ENCODE results near the gene QPRT.
"Not testable (repeated sequence)": the region's sequence is repeated elsewhere in the genome, so short reads cannot be mapped to it uniquely, and the experiment has no call there.

The QPRT gene

GRCh38 chr16:29678691-29679267 is at the start of gene QPRT:
Gene QPRT (plus strand): TSS chr16:29679180. CDS start chr16:29679198, 18 bp downstream.
- peak; percentile 52 to 65 for DNase-seq

DNA sequence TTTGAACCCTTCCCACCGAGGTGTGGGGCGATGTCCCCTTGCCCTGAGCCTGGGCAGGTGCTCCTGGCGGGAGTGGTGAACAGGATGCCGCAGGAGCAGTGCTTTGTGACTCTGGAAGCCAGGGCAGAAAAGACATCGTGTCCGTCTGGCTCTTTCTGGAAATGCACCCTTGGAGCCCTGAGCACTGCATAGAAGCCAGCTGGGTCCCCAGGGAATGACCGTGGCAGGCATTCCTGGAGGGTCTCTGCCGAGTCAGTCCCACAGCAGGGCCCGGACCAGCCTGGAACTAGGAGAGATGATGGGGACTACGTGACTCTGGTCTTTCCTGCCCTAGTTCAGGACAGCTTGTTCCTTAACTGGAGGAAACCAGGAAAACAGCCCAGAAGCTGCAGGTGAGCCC is 49.7 kb upstream of the QPRT start:
- not testable (repeated sequence) for DNase-seq

DNA sequence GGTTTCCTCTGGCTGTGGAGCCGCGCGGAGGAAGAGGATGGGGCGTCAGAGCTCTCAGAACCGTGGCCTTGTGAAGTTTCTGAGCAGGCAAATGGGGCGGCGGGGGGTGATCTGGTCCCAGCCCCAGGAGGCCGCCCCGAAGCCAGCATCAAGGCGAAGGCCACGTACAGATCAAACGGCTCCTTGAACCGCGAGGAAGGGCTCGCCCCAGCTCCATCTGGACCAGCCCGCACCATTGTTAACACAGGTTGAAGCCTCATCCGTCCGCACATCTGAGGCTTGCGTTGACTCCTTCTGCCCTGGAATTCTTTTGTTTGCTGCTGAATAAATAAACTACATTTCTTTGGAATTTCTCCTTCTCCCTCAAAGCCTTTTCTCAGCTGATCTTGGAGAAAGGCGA is 47.3 kb upstream of the QPRT start:
- DNase-seq = not testable (repeated sequence)

DNA sequence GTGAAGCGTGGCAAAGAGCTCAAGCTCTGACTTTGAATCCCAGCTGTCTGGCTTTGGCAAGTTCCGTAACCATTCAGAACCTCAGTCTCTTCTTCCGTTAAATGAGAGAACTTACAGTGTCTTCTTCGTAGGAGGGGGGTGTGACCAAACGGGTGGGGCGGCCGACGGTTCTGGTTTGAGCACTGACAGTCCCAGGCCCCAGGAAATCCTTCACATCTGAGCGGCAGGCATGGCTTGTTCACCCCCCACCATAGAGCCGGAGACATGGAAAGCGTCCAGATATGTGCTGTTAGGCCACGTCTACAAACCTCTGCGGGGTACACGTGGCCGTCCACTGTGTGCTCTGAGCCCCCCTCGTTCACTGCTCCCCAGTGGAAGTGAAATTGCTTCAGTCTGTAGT is 43.1 kb upstream of the QPRT start:
- not testable (repeated sequence) for DNase-seq

GRCh38 chr16:29636368-29636767 is 42.6 kb upstream of the QPRT start:
- not testable (repeated sequence) for DNase-seq

DNA sequence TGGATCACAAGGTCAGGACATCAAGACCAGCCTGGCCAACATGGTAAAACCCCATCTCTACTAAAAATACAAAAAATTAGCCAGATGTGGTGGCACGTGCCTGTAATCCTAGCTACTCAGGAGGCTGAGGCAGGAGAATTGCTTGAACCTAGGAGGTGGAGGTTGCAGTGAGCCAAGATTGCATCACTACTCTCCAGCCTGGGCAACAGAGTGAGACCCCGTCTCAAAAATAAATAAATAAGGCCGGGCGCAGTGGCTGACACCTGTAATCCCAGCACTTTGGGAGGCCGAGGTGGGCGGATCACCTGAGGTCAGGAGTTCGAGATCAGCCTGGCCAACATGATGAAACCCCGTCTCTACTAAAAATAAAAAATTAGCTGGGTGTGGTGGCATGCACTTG is 40.2 kb upstream of the QPRT start:
- DNase-seq = not testable (repeated sequence)

- no peak for DNase-seq
Measured at GRCh38 chr16:29641561-29641960, 37.4 kb upstream of the QPRT start.

DNA sequence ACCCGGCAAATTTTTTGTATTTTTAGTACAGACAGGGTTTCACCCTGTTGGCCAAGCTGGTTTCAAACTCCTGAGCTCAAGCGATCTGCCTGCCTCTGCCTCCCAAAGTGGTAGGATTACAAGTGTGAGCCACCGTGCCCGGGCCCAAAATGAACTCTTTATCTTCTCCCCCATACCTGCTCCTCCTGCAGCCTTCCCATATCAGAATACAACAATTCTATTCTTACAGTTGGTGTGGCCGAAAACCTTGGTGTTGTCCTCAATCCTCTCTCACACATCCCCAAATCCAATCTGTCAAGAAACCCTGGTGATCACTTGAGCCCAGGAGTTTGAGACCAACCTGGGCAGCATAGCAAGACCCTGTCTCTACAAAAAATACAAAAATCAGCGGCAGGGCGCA is 35.4 kb upstream of the QPRT start:
- DNase-seq = no peak

DNA sequence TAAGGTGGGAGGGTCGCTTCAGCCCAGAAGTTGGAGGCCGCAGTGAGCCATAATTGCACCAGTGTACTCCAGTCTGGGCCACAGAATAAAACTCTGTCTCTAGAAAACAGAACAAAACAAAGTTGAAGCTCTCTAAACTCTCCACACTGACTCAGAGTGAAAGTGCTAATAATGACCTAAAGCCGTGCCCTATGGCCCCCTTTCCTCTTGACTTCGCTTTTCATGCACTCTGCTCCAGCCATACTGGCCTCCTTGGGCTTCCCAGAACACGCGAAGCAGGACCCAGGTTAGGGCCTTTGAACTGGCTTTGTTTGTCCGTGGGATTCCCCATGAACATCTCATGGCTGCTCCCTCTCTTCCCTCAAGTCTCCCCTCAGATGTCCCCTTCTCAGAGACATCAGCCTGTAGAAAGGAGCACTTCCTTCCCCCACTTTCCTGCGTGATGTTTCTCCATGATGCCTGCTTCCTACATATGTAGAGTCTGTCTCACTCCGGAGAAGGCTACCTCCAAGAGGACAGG is 34.6 kb upstream of the QPRT start:
- DNase-seq = no peak

DNA sequence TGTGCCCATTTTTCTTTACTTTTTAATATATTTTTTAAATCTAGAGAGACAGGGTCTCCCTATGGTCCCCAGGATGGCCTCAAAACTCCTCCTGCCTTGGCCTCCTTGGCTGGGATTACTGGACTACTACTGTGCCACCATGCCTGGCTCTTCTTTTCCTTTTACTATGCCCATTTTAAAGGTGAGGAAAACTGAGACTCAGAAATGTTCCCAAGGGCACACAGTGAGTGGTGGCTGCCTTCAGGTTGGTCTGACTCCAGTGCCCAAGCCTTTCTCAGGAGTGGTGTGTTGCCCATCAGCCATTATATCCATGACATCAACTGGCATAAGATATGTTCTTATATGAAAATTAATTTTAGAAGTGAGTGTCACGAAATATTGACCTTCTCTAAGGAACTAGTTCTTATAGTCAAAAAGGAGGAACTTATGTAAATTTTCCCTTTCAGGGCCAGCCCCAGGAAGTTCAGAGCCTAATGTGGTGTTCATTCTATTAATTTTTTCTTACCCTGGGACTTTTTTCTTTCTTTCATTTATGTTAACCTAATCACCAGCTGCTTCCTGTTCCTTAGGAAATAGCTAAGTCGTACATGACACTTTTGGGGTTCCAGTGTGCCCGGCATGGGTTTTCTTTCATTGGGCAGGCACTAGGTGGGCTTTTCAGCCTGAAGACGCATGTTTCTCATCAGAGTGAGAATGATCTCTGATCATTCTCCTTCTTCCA is 33.8 kb upstream of the QPRT start:
- DNase-seq = no peak

DNA sequence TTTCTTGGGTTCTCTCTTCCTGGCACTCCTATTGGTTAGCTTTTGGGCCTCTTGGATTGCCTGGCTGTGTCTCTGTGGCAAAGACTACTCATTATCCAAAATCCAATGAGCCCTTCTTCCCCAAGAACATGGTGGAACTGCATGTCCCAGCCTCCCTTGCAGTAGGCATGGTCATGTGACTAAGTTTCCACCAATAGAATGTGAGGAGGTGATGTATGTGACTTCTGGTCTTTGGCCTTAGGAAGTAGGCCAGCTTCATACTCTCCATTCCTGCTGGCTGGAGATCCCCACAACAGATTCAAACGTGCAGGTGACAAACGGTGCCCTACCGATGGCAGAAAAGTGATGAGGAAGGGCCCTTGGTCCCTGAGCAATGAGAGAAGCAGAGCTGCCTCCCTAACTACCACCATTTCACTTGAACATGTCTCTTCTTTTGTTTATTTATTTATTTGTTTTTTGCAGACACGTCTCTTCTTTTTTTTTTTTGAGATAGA is 33.2 kb upstream of the QPRT start:
- peak in 1 of 2 experiments; percentile 11 for DNase-seq

DNA sequence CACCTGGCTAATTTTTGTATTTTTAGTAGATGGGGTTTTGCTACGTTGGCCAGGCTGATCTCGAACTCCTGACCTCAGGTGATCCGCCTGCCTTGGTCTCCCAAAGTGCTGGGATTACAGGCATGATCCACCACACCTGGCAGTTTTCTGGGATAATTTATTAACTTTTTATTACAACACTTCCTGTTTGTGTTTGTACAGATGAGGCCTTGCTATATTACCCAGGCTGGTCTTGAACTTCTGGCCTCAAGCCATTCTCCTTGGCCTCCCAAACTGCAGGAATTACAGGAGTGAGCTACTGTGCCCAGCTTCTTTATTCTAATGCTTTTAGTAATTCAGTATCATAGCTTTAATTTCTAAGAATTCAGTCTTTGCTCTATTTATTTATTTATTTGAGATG is 32.0 kb upstream of the QPRT start:
- DNase-seq = no peak

- no peak for DNase-seq
Measured at GRCh38 chr16:29649588-29650494, 29.1 kb upstream of the QPRT start.

- no peak for DNase-seq
Measured at GRCh38 chr16:29650771-29651170, 28.2 kb upstream of the QPRT start.

- no peak for DNase-seq
Measured at GRCh38 chr16:29651774-29652349, 27.1 kb upstream of the QPRT start.

GRCh38 chr16:29653471-29653870 is 25.5 kb upstream of the QPRT start:
- DNase-seq = no peak

DNA sequence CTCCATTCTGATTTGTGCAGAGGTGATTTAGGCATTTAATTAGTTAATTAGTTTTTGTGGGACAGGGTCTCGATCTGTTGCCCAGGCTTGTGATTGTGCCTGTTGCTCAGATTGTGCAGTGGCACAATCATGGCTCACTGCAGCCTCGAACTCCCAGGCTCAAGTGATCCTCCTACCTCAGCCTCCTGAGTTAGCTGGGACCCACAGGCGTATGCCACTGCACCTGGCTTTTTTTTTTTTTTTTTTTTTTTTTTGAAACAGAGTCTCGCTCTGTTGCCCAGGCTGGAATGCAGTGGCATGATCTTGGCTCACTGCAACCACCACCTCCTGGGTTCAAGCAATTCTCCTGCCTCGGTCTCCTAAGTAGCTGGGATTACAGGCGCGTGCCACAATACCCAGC is 25.1 kb upstream of the QPRT start:
- DNase-seq = not testable (repeated sequence)

DNA sequence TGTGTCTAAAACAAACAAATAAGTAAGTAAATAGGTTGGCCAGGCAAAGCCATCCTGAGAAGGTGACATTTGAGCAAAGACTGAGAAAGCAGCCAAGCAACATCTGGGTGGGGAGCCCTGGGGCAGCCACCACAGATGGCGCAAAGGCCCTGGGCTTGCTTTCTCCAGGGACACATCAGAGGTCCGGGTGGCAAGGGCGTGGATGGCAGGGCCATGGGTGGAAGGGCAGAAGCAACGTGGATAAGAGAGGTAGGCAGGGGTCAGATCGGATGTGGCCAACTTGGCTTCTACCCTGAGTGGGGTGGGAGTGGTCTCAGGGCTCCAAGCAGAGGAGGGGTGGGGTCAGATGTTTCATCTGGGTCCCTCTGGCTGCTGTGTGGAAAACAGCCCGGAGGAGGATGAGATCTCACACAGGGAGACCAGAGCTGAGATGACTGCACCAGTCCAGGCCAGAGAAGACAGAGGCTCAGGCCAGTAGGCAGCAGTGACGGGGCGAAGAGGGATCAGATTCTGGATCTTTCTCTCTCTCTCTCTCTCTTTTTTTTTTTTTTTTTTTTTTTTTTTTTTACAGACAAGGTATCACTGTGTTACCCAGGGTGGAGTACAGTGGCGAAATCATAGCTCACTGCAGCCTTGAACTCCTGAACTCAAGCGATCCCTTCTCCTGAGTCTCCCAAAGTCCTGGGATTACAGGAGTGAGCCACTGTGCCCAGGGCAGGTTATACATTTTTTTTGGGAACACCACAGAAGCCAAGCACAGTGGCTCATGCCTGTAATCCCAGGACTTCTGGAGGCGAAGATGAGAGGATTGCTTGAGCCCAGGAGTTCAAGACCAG is 22.1 kb upstream of the QPRT start:
- DNase-seq = no peak

DNA sequence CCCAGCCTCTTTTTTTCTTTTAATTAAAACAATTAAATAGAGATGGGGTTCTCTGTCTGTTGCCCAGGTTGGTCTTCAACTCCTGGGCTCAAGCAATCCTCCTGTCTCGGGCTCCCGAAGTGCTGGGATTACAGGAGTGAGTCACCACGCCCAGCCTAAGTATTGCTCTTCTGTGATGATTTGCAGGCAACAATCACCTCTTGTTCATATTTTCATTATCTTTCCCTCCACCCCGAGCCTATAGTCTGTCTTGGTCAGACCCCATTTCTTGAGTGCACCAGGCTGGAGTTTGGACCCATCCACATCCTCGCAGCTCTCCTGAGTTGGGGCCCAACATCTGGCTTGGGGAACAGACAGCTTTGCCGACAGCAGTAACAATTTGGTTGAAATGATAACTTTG is 20.3 kb upstream of the QPRT start:
- DNase-seq = no peak

DNA sequence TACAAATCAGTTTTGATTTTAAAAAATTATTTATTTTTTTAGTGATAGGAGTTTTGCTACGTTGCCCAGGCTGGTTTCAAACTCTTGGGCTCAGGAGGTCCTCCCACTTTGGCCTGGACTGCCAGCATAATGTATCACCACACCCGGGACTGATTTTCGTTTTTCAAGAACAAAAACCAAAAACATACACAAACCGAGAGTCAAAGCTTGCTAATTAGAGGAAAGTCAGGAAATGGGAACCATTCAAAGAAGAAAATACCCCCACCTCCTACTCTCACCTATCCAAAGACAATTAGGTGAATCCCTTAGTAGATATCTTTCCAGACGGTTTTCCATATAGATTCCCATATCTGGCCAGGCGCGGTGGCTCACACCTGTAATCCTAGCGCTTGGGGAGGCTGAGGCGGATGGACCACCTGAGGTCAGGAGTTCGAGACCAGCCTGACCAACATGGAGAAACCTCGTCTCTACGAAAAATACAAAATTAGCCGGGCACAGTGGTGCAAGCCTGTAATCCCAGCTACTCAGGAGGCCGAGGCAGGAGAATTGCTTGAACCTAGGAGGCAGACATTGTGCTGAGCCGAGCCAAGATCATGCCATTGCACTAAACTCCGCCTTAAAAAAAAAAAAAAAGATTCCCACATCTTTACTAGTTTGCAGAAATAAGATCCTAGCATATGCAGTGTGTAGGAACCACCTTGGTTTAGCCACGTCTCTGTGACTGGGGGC is 16.8 kb upstream of the QPRT start:
- no peak for DNase-seq

- DNase-seq = no peak
Measured at GRCh38 chr16:29662729-29663015, 16.3 kb upstream of the QPRT start.

Data from SHP77 (cell line).